ENCODE results near the gene SLC16A6.
"Not testable (repeated sequence)": the region's sequence is repeated elsewhere in the genome, so short reads cannot be mapped to it uniquely, and the experiment has no call there.

The SLC16A6 gene

GRCh38 chr17:68246271-68247028 is 44.5 kb downstream of the SLC16A6 start:
- no peak for DNase-seq

- no peak for DNase-seq
Measured at GRCh38 chr17:68239632-68240366, 51.1 kb downstream of the SLC16A6 start.

GRCh38 chr17:68238871-68239253 is 52.1 kb downstream of the SLC16A6 start:
- DNase-seq: no peak

- no peak for DNase-seq
Measured at GRCh38 chr17:68238164-68238870, 52.6 kb downstream of the SLC16A6 start.

GRCh38 chr17:68237369-68238163 is 53.4 kb downstream of the SLC16A6 start:
- DNase-seq: not testable (repeated sequence)

GRCh38 chr17:68235336-68235791 is 55.6 kb downstream of the SLC16A6 start:
- not testable (repeated sequence) for DNase-seq

- DNase-seq: not testable (repeated sequence)
Measured at GRCh38 chr17:68234726-68235335, 56.1 kb downstream of the SLC16A6 start.

- not testable (repeated sequence) for DNase-seq
Measured at GRCh38 chr17:68232741-68233140, 58.2 kb downstream of the SLC16A6 start.

GRCh38 chr17:68231541-68231940 is 59.4 kb downstream of the SLC16A6 start:
- DNase-seq: no peak

GRCh38 chr17:68231131-68231530 is 59.8 kb downstream of the SLC16A6 start:
- not testable (repeated sequence) for DNase-seq

- DNase-seq: no peak
Measured at GRCh38 chr17:68229619-68230018, 61.3 kb downstream of the SLC16A6 start.

- no peak for DNase-seq
Measured at GRCh38 chr17:68228817-68229570, 61.9 kb downstream of the SLC16A6 start.

GRCh38 chr17:68228039-68228680 is 62.8 kb downstream of the SLC16A6 start:
- not testable (repeated sequence) for DNase-seq

- not testable (repeated sequence) for DNase-seq
Measured at GRCh38 chr17:68225055-68225454, 65.9 kb downstream of the SLC16A6 start.

GRCh38 chr17:68222606-68223005 is 68.3 kb downstream of the SLC16A6 start:
- DNase-seq: no peak

GRCh38 chr17:68221786-68222185 is 69.1 kb downstream of the SLC16A6 start:
- DNase-seq: no peak

GRCh38 chr17:68220786-68221185 is 70.1 kb downstream of the SLC16A6 start:
- DNase-seq: not testable (repeated sequence)

- DNase-seq: not testable (repeated sequence)
Measured at GRCh38 chr17:68220186-68220585, 70.7 kb downstream of the SLC16A6 start.

- DNase-seq: not testable (repeated sequence)
Measured at GRCh38 chr17:68219429-68219828, 71.5 kb downstream of the SLC16A6 start.
